Nucleus accumbens (tissue), 56 donors: ENCODE data around the gene RBM38.
"Not testable (repeated sequence)": the region's sequence is repeated elsewhere in the genome, so short reads cannot be mapped to it uniquely, and the experiment has no call there.

ENCODE experiments used
- DNase-seq, 56 donors: peaks; one replicate each; lab custom pipeline; 2025; lab: John Stamatoyannopoulos, UW

RBM38 gene

GRCh38 chr20:57390604-57391438 is at the start of gene RBM38:
Gene RBM38, plus strand, starts transcription at chr20:57391396. Its CDS starts 186 bp downstream, at chr20:57391582.
- peak in 49 of 56 donors; percentile 18 to 87 (median 68) for DNase-seq

- DNase-seq: no peak
These were observed 49.5 kb upstream of the RBM38 start for GRCh38 chr20:57341663-57342062.

- DNase-seq: no peak
These were observed 48.4 kb upstream of the RBM38 start for GRCh38 chr20:57342829-57343228.

GRCh38 chr20:57346477-57346876 is 44.7 kb upstream of the RBM38 start:
- peak in 47 of 56 donors; percentile 3 to 91 (median 52) for DNase-seq

- no peak for DNase-seq
These were observed 43.8 kb upstream of the RBM38 start for GRCh38 chr20:57347393-57347792.

- DNase-seq: not testable (repeated sequence)
These were observed 42.8 kb upstream of the RBM38 start for GRCh38 chr20:57348200-57348921.

GRCh38 chr20:57348922-57349574 is 42.1 kb upstream of the RBM38 start:
- not testable (repeated sequence) for DNase-seq

- DNase-seq: no peak
These were observed 41.0 kb upstream of the RBM38 start for GRCh38 chr20:57350081-57350710.

- not testable (repeated sequence) for DNase-seq
These were observed 40.5 kb upstream of the RBM38 start for GRCh38 chr20:57350726-57351041.

GRCh38 chr20:57351042-57351783 is 40.0 kb upstream of the RBM38 start, which contains the start of gene RAE1:
Gene RAE1, plus strand, starts transcription at chr20:57351255. Its CDS starts 2,784 bp downstream, at chr20:57354039.
- peak in 55 of 56 donors; percentile 28 to 96 (median 86) for DNase-seq

GRCh38 chr20:57352305-57352704 is 38.9 kb upstream of the RBM38 start:
- DNase-seq: no peak

- DNase-seq: no peak
These were observed 37.8 kb upstream of the RBM38 start for GRCh38 chr20:57353351-57353750.

GRCh38 chr20:57361517-57361916 is 29.7 kb upstream of the RBM38 start:
- no peak for DNase-seq

- DNase-seq: no peak
These were observed 26.7 kb upstream of the RBM38 start for GRCh38 chr20:57364451-57364850.

- no peak for DNase-seq
These were observed 21.6 kb upstream of the RBM38 start for GRCh38 chr20:57369596-57369995.

- DNase-seq: no peak
These were observed 20.9 kb upstream of the RBM38 start for GRCh38 chr20:57370316-57370715.

GRCh38 chr20:57371363-57371762 is 19.8 kb upstream of the RBM38 start:
- DNase-seq: no peak

GRCh38 chr20:57372157-57372556 is 19.0 kb upstream of the RBM38 start:
- no peak for DNase-seq

GRCh38 chr20:57372581-57373350 is 18.4 kb upstream of the RBM38 start:
- DNase-seq: no peak
